OCI-LY3 (cell line): ENCODE measurements around the gene DMRTA1.

ENCODE experiments used
- CTCF ChIP-seq: fragments of 200-600, 300-600 bp; sonication (generic); IDR thresholded peaks from 2 replicates; pipeline ENCODE4 v1.5.1; 2014; ENCODE audit warnings: antibody characterized with exemption, low read length, low read depth
- EZH2phosphoT487 ChIP-seq: fragments of 200-600 bp; shearing (Covaris generic); IDR thresholded peaks from 2 replicates; pipeline ENCODE4 v1.6.1; 2018; ENCODE audit warnings: antibody characterized with exemption, mixed run types, low read depth

GRCh38 chr9:22463205-22463604, 16.6 kb downstream of the DMRTA1 start:
- no peak for TF ChIP-seq CTCF
- TF ChIP-seq EZH2phosphoT487 = no peak
